Small intestine (tissue), 7 donors: Measurements from ENCODE around the gene SELENOF. TPM values are rescaled to one million over a fixed set of nuclear protein-coding genes. Genes with fewer than 3 reads are reported as not detected.
"Not testable (repeated sequence)": the region's sequence is repeated elsewhere in the genome, so short reads cannot be mapped to it uniquely, and the experiment has no call there.

Experiments used
- DNase-seq, 2 donors: peaks; one replicate each; pipeline versions ENCODE4 v3.0.0 to v3.0.0-alpha.2; 2013
- FAIRE-seq: peaks from 2 replicates; lab custom pipeline; 2012; peaks lifted over from hg19 to GRCh38; lab: Jason Lieb, UNC
- H3K27ac ChIP-seq, 3 donors: one replicate each; pipeline ENCODE4 v1.5.1; 2013; ENCODE audit warnings: low read length in 2 of 3, mild to moderate bottlenecking in 2 of 3, control low read depth in 1 of 3, inconsistent platforms in 1 of 3, low read depth in 1 of 3, moderate library complexity in 1 of 3
- H3K27me3 ChIP-seq, 3 donors: one replicate each; pipeline ENCODE4 v1.6.1; 2013; ENCODE audit warnings: low read length in 3 of 3, inconsistent platforms in 1 of 3; ENCODE audit not compliant: control insufficient read depth in 3 of 3, insufficient read depth in 3 of 3
- H3K36me3 ChIP-seq, 3 donors: one replicate each; pipeline ENCODE4 v1.6.1; 2013; ENCODE audit warnings: low read length in 3 of 3, inconsistent platforms in 1 of 3, low read depth in 1 of 3, mild to moderate bottlenecking in 1 of 3, moderate library complexity in 1 of 3; ENCODE audit not compliant: control insufficient read depth in 3 of 3, insufficient read depth in 2 of 3
- H3K4me1 ChIP-seq, 3 donors: one replicate each; pipeline ENCODE4 v1.6.1; 2013; ENCODE audit warnings: low read length in 2 of 3, inconsistent platforms in 1 of 3, low read depth in 1 of 3, mild to moderate bottlenecking in 1 of 3, moderate library complexity in 1 of 3; ENCODE audit not compliant: control insufficient read depth in 3 of 3, insufficient read depth in 2 of 3
- H3K4me3 ChIP-seq, 3 donors: one replicate each; pipeline ENCODE4 v1.5.1; 2013; ENCODE audit warnings: low read length in 3 of 3, control low read depth in 1 of 3, inconsistent platforms in 1 of 3, low read depth in 1 of 3, mild to moderate bottlenecking in 1 of 3, moderate library complexity in 1 of 3
- H3K9me3 ChIP-seq, 2 donors: one replicate each; pipeline ENCODE4 v1.6.1; 2013; ENCODE audit warnings: low read depth in 1 of 2, low read length in 1 of 2; ENCODE audit not compliant: control insufficient read depth in 2 of 2, insufficient read depth in 1 of 2
- WGBS, 3 donors: extraction: QIAGEN DNeasy Blood & Tissue Kit; methylation state at CpG; one replicate each; pipeline ENCODE4 v1.1.7; 2013; 5-methylcytosine and 5-hydroxymethylcytosine counted together
- polyA plus RNA-seq, 4 donors: library from polyadenylated mRNA; stranded (reverse) in 3 of 4; unstranded in 1 of 4; fragments of 200-250 nt in 3 of 4; fragments of 120-200 nt in 1 of 4; gene quantifications; one replicate each; pipeline versions ENCODE4 v1.2.1 to v1.2.3, GENCODE V29; 2013
- donor health status: healthy with polysubstance abuse.
- donor health status: control.
- donor health status: control.
- donor health status: Bipolar disorder and iron deficiency.
- donor health status: healthy.

SELENOF gene
- polyA plus RNA-seq, 4 donors = 65.4 to 228 (median 120) TPM

DNA sequence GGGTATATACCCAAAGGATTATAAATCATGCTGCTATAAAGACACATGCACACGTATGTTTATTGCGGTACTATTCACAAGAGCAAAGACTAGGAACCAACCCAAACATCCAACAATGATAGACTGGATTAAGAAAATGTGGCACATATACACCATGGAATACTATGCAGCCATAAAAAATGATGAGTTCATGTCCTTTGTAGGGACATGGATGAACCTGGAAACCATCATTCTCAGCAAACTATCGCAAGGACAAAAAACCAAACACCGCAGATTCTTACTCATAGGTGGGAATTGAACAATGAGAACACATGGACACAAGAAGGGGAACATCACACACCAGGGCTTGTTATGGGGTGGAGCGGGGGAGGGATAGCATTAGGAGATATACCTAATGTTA is 94.0 kb downstream of the SELENOF start:
- not testable (repeated sequence) for H3K9me3 ChIP-seq, H3K27ac ChIP-seq, H3K36me3 ChIP-seq, DNase-seq, H3K27me3 ChIP-seq, H3K4me1 ChIP-seq, H3K4me3 ChIP-seq, FAIRE-seq
- WGBS, 3 donors = 59 to 85% (median 61%) methylated on average over 5 of the region's 5 CpGs

DNA sequence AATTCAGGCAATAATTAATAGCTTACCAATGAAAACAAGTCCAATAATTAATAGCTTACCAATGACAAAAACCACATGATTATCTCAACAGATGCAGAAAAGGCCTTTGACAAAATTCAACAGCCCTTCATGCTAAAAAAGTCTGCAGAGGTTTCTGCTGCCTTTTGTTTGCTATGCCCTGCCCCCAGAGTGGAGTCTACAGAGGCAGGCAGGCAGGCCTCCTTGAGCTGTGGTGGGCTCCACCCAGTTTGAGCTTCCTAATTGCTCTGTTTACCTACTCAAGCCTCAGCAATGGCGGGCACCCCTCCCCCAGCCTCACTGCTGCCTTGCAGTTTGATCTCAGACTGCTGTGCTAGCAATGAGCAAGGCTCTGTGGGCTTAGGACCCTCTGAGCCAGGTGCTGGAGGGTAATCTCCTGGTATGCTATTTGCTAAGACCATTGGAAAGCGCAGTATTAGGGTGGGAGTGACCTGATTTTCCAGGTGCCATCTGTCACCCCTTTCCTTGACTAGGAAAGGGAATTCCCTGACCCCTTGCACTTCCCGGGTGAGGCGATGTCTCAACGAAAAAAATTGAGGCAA is 96.6 kb downstream of the SELENOF start:
- not testable (repeated sequence) for H3K9me3 ChIP-seq, FAIRE-seq
- WGBS, 3 donors = 74 to 81% (median 77%) methylated on average over 4 to 5 of the region's 5 CpGs

DNA sequence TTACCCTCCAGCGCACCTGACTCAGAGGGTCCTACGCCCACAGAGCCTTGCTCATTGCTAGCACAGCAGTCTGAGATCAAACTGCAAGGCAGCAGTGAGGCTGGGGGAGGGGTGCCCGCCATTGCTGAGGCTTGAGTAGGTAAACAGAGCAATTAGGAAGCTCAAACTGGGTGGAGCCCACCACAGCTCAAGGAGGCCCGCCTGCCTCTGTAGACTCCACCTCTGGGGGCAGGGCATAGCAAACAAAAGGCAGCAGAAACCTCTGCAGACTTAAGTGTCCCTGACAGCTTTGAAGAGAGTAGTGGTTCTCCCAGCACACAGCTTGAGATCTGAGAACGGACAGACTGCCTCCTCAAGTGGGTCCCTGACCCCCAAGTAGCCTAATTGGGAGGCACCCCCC is 99.8 kb downstream of the SELENOF start:
- not testable (repeated sequence) for H3K27ac ChIP-seq, H3K27me3 ChIP-seq, DNase-seq, H3K9me3 ChIP-seq, FAIRE-seq, H3K4me3 ChIP-seq, H3K4me1 ChIP-seq, H3K36me3 ChIP-seq
- WGBS, 3 donors = 68 to 74% (median 73%) methylated on average over 4 to 5 of the region's 5 CpGs

More for the DNA sequence above, 96.6 kb downstream of the SELENOF start:
- DNase-seq, H3K27me3 ChIP-seq, H3K36me3 ChIP-seq, H3K27ac ChIP-seq, H3K4me3 ChIP-seq, H3K4me1 ChIP-seq: not testable (repeated sequence)

Other genes starting within 250 kb of the SELENOF start
- gene SH3GLB1, start 209.6 kb downstream of the SELENOF start, polyA plus RNA-seq = 10 to 100 TPM; 39.4 to 60.0 (median 47.5) TPM
- 10 to 100 TPM in 2 of 4 donors, 1 to 10 TPM in 2; 4.1 to 37.8 (median 7.5) TPM for gene HS2ST1, start 509 bp upstream of the SELENOF start, polyA plus RNA-seq